ENCODE measurements around the gene DENND1A.
"Not testable (repeated sequence)": the region's sequence is repeated elsewhere in the genome, so short reads cannot be mapped to it uniquely, and the experiment has no call there.

DENND1A gene

DNA sequence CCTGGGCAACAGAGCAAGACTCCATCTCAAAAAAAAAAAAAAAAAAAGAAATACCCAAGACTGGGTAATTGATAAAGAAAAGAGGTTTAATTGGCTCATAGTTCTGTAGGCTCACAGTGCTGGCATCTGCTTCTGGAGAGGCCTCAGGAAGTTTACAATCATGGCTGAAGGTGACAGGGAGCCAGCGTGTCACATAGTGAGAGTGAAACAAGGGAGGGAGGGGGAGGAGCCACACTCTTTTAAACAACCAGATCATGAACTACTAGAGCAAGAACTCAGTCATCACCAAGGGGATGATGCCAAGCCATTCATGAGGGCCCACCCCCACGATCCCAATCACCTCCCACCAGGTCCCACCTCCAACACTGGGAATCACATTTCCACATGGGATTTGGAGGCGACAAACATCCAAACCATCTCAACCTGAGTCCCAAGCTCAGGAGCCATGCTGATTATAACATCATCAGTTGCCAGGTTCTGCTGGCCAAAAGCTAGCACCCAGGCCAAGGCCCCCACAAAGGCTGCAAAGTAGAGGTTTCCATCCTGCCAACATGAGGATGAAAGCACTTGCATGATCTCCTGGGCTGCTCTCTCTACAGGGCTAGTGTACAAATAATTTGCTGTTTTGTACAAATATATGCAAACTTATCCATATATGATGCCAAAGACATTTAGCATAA lies 15.3 kb downstream of the DENND1A start:
- FAIRE-seq (no peak), DNase-seq (ENCODE audit: insufficient read length, low spot score) (no peak)
- TF ChIP-seq, protein P1, sequence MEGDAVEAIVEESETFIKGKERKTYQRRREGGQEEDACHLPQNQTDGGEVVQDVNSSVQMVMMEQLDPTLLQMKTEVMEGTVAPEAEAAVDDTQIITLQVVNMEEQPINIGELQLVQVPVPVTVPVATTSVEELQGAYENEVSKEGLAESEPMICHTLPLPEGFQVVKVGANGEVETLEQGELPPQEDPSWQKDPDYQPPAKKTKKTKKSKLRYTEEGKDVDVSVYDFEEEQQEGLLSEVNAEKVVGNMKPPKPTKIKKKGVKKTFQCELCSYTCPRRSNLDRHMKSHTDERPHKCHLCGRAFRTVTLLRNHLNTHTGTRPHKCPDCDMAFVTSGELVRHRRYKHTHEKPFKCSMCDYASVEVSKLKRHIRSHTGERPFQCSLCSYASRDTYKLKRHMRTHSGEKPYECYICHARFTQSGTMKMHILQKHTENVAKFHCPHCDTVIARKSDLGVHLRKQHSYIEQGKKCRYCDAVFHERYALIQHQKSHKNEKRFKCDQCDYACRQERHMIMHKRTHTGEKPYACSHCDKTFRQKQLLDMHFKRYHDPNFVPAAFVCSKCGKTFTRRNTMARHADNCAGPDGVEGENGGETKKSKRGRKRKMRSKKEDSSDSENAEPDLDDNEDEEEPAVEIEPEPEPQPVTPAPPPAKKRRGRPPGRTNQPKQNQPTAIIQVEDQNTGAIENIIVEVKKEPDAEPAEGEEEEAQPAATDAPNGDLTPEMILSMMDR (IDR thresholded peaks at IDR 0.05; ENCODE audit: insufficient read depth, missing control alignments): no peak

DNA sequence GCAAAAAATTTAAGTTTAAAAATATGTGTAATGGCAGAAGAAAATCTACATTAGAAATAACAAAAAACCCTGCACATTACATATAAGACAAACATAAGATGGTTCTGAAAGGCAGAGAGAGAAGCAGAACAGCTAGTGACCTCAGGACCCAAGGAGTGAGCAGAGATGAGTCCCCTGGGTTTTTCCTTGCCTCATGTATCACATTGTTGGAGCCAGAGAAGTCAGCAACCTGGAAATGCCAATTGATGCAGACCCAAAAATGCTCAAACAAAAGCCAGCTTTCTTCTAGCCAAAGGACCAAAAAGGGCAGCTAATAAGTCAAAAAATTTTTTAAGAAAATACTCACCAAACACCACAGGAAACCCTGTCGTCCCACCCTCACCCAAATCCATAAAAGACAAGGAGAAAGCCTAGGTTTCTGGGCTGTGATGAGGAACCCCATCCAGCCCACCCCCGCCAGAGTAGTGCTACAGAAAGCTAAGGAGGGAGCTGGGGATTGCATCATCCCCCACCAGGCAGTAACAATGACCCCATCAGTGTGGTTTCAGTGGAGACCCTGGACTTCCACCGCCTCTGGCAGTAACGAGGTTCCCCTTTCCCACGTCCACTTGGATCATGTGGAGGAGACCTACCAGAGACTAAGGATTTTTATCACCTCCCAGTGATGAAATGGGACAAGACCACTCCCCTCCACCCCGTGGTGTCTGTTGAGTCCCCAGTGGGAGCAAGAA lies 17.6 kb downstream of the DENND1A start:
- no peak for DNase-seq (ENCODE audit: insufficient read length, low spot score)
- no peak for FAIRE-seq
- TF ChIP-seq, protein P1 (IDR thresholded peaks at IDR 0.05; ENCODE audit: insufficient read depth, missing control alignments): no peak

DNA sequence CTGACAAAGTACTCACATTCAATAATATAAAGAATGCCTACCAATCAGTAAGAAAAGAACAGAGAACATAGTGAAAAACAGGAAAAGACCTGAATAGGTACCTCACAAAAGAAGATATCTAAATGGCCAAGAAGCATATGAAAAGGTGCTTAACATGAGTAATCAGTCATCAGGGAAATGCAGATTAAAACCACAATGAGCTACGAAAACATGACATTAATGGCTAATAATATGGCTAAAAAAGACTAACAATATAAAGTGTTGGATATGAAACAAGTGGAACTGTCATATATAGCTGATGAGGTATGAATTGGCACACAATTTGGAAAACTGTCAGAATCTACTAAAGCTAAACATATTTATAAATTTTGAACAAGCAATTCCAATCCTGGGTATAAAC lies 18.9 kb downstream of the DENND1A start:
- DNase-seq (ENCODE audit: insufficient read length, low spot score): no peak
- TF ChIP-seq, protein P1 (IDR thresholded peaks at IDR 0.05; ENCODE audit: insufficient read depth, missing control alignments): no peak
- FAIRE-seq: no peak

DNA sequence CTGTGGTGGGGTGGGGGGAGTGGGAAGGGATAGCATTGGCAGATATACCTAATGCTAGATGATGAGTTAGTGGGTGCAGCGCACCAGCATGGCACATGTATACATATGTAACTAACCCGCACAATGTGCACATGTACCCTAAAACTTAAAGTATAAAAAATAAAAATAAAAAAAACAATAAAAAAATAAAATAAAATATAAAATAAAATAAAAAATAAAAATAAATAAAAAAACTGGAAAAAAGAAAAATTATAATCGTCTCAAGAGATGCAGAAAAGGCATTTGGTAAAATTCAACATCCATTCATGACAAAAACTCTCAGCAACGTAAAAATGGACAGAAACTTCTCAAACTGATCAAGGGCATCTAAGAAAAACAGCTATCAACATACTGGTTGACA lies 20.7 kb downstream of the DENND1A start:
- FAIRE-seq; DNase-seq (ENCODE audit: insufficient read length, low spot score): not testable (repeated sequence)

DNA sequence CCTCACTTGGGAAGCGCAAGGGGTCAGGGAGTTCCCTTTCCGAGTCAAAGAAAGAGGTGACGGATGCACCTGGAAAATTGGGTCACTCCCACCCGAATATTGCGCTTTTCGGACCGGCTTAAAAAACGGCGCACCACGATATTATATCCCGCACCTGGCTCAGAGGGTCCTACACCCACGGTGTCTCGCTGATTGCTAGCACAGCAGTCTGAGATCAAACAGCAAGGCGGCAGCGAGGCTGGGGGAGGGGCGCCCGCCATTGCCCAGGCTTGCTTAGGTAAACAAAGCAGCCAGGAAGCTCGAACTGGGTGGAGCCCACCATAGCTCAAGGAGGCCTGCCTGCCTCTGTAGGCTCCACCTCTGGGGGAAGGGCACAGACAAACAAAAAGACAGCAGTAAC lies 26.4 kb downstream of the DENND1A start:
- FAIRE-seq: not testable (repeated sequence)

DNA sequence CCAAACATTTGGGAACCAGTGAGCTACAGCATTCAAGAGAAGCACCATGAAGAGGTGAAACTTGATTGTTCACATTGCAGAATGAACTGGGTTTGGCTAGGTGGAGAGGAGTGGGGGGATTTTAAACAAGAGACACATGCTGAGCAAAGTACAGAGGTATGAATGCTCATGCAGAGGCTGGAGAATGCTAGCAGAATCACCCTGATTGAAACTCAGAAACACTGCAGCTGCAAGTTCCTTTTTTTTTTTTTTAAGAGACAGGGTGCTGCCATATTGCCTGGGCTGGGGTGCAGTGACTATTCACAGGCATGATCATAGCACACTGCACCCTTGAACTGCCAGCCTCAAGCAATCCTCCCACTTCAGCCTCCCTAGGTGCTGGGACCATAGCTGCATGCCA lies 35.1 kb downstream of the DENND1A start:
- TF ChIP-seq, protein P1 (IDR thresholded peaks at IDR 0.05; ENCODE audit: insufficient read depth, missing control alignments): no peak
- FAIRE-seq (no peak), DNase-seq (ENCODE audit: insufficient read length, low spot score) (no peak)

More for the DNA sequence above, 26.4 kb downstream of the DENND1A start:
- DNase-seq (ENCODE audit: insufficient read length, low spot score): not testable (repeated sequence)

DNA sequence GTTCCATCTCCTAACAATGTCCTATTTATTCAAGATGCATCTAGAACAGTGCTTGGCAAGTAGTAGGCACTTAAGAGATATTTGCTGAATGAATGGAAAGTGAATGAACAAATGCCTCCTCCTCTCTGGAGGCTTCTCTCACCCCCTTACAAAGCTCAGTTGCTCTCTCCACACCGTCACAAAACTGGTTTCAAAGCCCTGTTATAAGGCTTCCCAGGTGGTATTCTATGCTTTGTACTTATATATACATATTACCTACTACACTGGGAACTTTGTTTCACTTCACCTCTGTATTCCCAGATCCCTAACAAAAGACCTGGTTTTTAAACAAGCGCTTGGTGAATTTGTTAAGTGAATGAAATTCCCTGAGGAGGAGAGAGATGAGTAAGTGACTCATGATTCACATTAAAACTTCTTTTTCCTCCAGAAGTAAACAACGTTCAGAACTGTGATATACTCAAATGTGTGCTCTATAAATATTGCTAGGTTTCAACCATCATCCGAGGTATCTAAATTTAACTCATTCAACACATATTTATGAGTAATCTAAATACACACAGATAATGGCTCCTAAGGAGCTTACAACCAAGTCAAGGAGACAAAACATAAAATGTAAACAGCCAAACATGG lies 36.0 kb downstream of the DENND1A start:
- DNase-seq (ENCODE audit: insufficient read length, low spot score) (no peak), FAIRE-seq (no peak)
- TF ChIP-seq, protein P1 (IDR thresholded peaks at IDR 0.05; ENCODE audit: insufficient read depth, missing control alignments): no peak

DNA sequence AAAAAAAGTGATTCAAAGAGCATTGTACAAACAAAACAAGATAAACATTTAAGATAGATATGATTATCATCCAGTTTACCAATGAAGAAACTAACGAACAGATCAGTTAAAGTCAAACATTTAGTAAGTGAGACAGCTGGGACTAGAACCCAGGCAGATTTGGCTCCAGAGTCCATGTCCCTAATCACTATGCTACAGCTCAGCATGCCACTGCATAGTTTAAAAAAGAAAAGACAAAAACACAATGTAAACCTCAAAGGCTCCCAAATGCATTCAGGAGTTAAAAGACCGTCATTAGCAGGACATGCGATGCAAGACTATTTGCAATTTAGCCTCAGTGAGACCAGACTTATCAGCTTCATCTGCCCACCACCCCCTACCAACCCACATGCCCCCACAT lies 36.8 kb downstream of the DENND1A start:
- TF ChIP-seq, protein P1 (IDR thresholded peaks at IDR 0.05; ENCODE audit: insufficient read depth, missing control alignments): no peak
- DNase-seq (ENCODE audit: insufficient read length, low spot score) (no peak), FAIRE-seq (no peak)

Measured in D721Med (cell line).